ENCODE measurements around the gene UGCG. TPM values are rescaled to one million over a fixed set of nuclear protein-coding genes. Genes with fewer than 3 reads are reported as not detected.

UGCG gene
- total RNA-seq (2012; rRNA removed) (104 and 234 TPM in 2 replicates), polyA plus RNA-seq (2012; rRNA removed) (70.8 and 84.2 TPM in 2 replicates), Bru-seq, nascent RNA (percentile 99 among the genes with signal in this experiment), BruChase-seq, experiment 1, labeled RNA remaining after a 6-hour chase (percentile 99 among the genes with signal in this experiment), BruChase-seq, experiment 2, labeled RNA remaining after a 2-hour chase (percentile 99 among the genes with signal in this experiment)
- polyA plus RNA-seq (2012; cell fraction: cytosol; rRNA removed), result 24.9 and 26.2 TPM in 2 replicates
- 14.6 and 101 TPM in 2 replicates for polyA plus RNA-seq (2012; cell fraction: nucleus; rRNA removed; ENCODE audit: low replicate concordance)
- long read RNA-seq, full-length matches to known transcripts, result 259 of 289 reads
- long read RNA-seq, partial matches to known transcripts, result 6 of 289 reads
- long read RNA-seq, other reads (novel, unspliced or antisense), result 24 of 289 reads

DNA sequence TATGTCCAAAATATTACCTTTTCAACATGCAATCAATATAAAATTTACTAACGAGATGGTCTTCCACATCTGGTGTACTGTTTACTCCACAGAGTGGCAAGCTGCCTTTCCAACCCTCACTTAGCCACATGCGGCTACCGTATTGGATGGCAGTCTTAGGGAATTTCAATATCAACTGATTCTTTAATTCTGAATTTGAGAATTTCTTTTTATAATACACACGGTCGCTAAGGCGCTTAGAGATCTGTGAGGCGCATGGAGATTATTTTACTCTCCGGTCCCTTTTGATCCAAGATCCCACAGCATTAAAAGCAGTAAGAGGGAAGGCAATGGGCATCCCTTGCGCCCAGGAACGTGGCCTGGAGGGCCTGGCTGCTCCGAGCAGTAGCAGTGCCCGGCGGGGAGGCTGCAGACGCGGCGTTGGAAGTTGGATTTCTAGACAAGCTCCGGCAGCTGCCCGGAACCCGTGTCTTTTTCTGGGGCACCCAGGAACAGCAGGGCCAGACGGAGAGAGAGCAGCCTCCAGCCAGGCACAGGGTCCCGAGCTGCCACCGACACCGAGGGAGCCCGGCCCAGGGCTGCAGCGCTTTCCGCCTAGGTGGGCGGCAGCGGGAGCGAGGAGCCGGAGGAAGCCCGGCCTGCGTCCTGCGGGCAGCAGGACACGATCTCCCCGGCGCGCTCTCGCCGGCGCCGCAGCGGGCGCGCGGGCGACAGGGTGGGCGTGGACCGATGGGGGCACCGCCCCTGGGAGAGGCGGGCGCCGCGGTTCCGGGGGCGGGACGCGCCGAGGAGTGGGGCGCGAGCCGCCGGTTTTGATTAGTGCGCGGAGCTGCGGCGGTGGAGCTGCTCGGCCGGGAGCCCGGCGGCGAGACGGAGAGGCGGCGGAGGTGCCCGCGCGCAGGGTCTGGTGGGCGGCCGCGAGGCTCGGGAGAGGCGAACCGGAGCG lies at the start of gene UGCG:
Gene UGCG, plus strand, starts transcription at position 819 of the 946 bp plus-strand sequence. CDS start 402 bp downstream, outside the sequence.
- Histone ChIP-seq H4K20me1 (ENCODE audit: insufficient read depth, low read length) (peaks cover 33% of the 10 kb centered on the region), H3K9me3 (ENCODE audit: control insufficient read depth, insufficient read depth, low read length) (no peaks in the 10 kb centered on the region), H2BK5ac (ENCODE audit: low read depth, low read length, poor library complexity, severe bottlenecking) (peak within 1 kb of the TSS; percentile 92), H2AK9ac (replicated peaks; ENCODE audit: low read depth, low read length, poor library complexity) (peak within 1 kb of the TSS; percentile 78), H2BK20ac (ENCODE audit: low read depth, low read length) (peak within 1 kb of the TSS; percentile 62; the same call in 1 of the 2 replicates), H2BK15ac (ENCODE audit: low read depth, low read length) (peak within 1 kb of the TSS; percentile 18; the same call in 1 of the 3 replicates), H3K23ac (ENCODE audit: low read depth, low read length) (peak within 1 kb of the TSS; percentile 96), H3K27ac (ENCODE audit: insufficient read depth, low read length) (peak within 1 kb of the TSS; percentile 96), H3K9ac (ENCODE audit: low read depth, low read length) (peak within 1 kb of the TSS; percentile 96), H4K8ac (ENCODE audit: low read depth in 2 of 2, low read length in 2 of 2) (peak within 1 kb of the TSS; percentile 69 to 83), H3K56ac (ENCODE audit: extremely low read depth, insufficient read depth, low read length) (peak within 1 kb of the TSS; percentile 93), H3K4me2 (ENCODE audit: low read depth, low read length) (peak within 1 kb of the TSS; percentile 99), H3K18ac (ENCODE audit: low read depth, low read length) (peak within 1 kb of the TSS; percentile 85), H3K14ac (replicated peaks; ENCODE audit: low read depth, low read length) (peak within 1 kb of the TSS; percentile 97), H4K91ac (ENCODE audit: insufficient read depth, low read depth, low read length) (peak within 1 kb of the TSS; percentile 79), H3K9me1 (ENCODE audit: insufficient read depth, low read length) (peaks cover 5% of the 10 kb centered on the region; the same call in 1 of the 2 replicates), H2AFZ (replicated peaks; ENCODE audit: low read length, poor library complexity) (peak within 1 kb of the TSS; percentile 95), H3K27me3 (ENCODE audit: control insufficient read depth, insufficient read depth, low read length) (no peaks in the 10 kb centered on the region), H2BK120ac (ENCODE audit: low read depth, low read length) (peak within 1 kb of the TSS; percentile 71), H3K4ac (ENCODE audit: low read depth, low read length) (peak within 1 kb of the TSS; percentile 95), H3K36me3 (ENCODE audit: control insufficient read depth, insufficient read depth, low read length) (peaks cover 4% of the 10 kb centered on the region; the same call in 1 of the 2 replicates), H3K4me3 (ENCODE audit: insufficient read depth, low read depth, low read length) (peak within 1 kb of the TSS; percentile 98), H3K4me1 (ENCODE audit: control insufficient read depth, insufficient read depth, low read length) (peaks cover 14% of the 10 kb centered on the region), H3K79me1 (ENCODE audit: low read depth in 1 of 2, low read length in 2 of 2) (peaks cover 5 to 15% of the 10 kb centered on the region in 2 experiments; a peak in 2 of 4 replicates), H4K5ac (ENCODE audit: low read depth, low read length) (peak within 1 kb of the TSS; percentile 62), H2AK5ac (ENCODE audit: low read depth, low read length) (peak within 1 kb of the TSS; percentile 97)
- ChIA-PET POLR2A (ENCODE audit: unreplicated experiment) (interaction anchor here (0.6 to 1.1 kb wide), 6 partner anchors 8 to 172 kb away, joined by 3 to 4 read pairs (median 4); no protein-coding TSS in a partner anchor), CTCF (interaction anchor here (0.8 kb wide), 1 partner anchor 176 kb away, joined by 4 read pairs; no protein-coding TSS in a partner anchor)
- in situ Hi-C loops (cut with MboI; ENCODE audit: low sequenced_read_pairs) (no loop called here), intact Hi-C loops (cut with micrococcal nuclease) (loop anchor here (2.0 to 10.0 kb wide), 2 partner anchors 135 to 301 kb away; partner anchors contain the start of gene PTGR1), dilution Hi-C loops (cut with HindIII; ENCODE audit: low sequenced_read_pairs, unreplicated experiment) (no loop called here)
- 0% methylated on average over 23 of the region's 84 CpGs; no CpG with 5 or more reads in 1 of the 2 experiments for WGBS, 2 experiments (ENCODE audit: extremely low coverage in 2 of 2, insufficient read length in 1 of 2)
- ATAC-seq (ENCODE audit: low read depth), result peak; percentile 90
- DNase-seq, result peak; percentile 90
- TSS peak; percentile 69 for BruUV-seq (replicated peaks)
- TF ChIP-seq, protein P1, sequence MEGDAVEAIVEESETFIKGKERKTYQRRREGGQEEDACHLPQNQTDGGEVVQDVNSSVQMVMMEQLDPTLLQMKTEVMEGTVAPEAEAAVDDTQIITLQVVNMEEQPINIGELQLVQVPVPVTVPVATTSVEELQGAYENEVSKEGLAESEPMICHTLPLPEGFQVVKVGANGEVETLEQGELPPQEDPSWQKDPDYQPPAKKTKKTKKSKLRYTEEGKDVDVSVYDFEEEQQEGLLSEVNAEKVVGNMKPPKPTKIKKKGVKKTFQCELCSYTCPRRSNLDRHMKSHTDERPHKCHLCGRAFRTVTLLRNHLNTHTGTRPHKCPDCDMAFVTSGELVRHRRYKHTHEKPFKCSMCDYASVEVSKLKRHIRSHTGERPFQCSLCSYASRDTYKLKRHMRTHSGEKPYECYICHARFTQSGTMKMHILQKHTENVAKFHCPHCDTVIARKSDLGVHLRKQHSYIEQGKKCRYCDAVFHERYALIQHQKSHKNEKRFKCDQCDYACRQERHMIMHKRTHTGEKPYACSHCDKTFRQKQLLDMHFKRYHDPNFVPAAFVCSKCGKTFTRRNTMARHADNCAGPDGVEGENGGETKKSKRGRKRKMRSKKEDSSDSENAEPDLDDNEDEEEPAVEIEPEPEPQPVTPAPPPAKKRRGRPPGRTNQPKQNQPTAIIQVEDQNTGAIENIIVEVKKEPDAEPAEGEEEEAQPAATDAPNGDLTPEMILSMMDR (conservative IDR thresholded peaks at IDR 0.05; ENCODE audit: low read depth, low read length), result no peak
- TF ChIP-seq SMC3 (IDR thresholded peaks at IDR 0.05; ENCODE audit: low read depth, low read length) (no peak), BHLHE40 (IDR thresholded peaks at IDR 0.05; ENCODE audit: low read depth, low read length) (no peak), MAFK (IDR thresholded peaks at IDR 0.05; ENCODE audit: low read depth, low read length) (no peak), POLR2A (IDR thresholded peaks at IDR 0.05; ENCODE audit: low read depth, low read length) (peak; percentile 94), RAD21 (IDR thresholded peaks at IDR 0.05; ENCODE audit: low read length) (peak; percentile 2; the same call in 1 of the 2 replicates), FOS (IDR thresholded peaks at IDR 0.05; ENCODE audit: low read depth, low read length) (no peak), MAZ (IDR thresholded peaks at IDR 0.05; ENCODE audit: borderline replicate concordance, low read depth, low read length) (peak; percentile 81), RFX5 (IDR thresholded peaks at IDR 0.05; ENCODE audit: low read depth, low read length) (no peak), MXI1 (IDR thresholded peaks at IDR 0.05; ENCODE audit: borderline replicate concordance, low read depth, low read length) (peak; percentile 70; the same call in 1 of the 2 replicates)
- TF ChIP-seq, protein P2, sequence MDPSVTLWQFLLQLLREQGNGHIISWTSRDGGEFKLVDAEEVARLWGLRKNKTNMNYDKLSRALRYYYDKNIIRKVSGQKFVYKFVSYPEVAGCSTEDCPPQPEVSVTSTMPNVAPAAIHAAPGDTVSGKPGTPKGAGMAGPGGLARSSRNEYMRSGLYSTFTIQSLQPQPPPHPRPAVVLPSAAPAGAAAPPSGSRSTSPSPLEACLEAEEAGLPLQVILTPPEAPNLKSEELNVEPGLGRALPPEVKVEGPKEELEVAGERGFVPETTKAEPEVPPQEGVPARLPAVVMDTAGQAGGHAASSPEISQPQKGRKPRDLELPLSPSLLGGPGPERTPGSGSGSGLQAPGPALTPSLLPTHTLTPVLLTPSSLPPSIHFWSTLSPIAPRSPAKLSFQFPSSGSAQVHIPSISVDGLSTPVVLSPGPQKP (IDR thresholded peaks at IDR 0.05; ENCODE audit: borderline replicate concordance, low read depth, low read length), result no peak
